C4-2B (cell line): ENCODE data around the gene MAST4.

Experiments used
- CTCF ChIP-seq: fragments of 450-650 bp; conservative IDR thresholded peaks from 2 replicates; pipeline ENCODE4 v1.5.1; 2017; ENCODE audit warnings: mild to moderate bottlenecking
- ZFX ChIP-seq: fragments of 450-650 bp; IDR thresholded peaks from 2 replicates; pipeline ENCODE4 v1.6.1; 2017

- TF ChIP-seq CTCF (no peak), ZFX (no peak)
These were observed 432.7 kb downstream of the MAST4 start for GRCh38 chr5:67028941-67029340.
